K562 (cell line): Measurements from ENCODE around the gene BLOC1S3. TPM values are rescaled to one million over a fixed set of nuclear protein-coding genes. Genes with fewer than 3 reads are reported as not detected.

ENCODE experiments used
- ATAC-seq: fragments of 200-7000 bp; cut with Tn5 transposase; 3 replicates; pipeline ENCODE4 v1.9.1; 2020; ENCODE audit warnings: moderate library complexity
- BruUV-seq: library from RNA; stranded (reverse); fragments of 400-500 nt; replicated peaks from 2 replicates; lab custom pipeline; 2021; lab: Mats Ljungman, UMichigan
- CTCF ChIA-PET: fragments of 300-600 bp; formaldehyde crosslinking; extraction: SDS; loops from one replicate; lab custom pipeline; 2021; ENCODE audit warnings: low intra/inter-chr PET ratio; lab: Yijun Ruan, JAX
- POLR2A ChIA-PET: fragments of 300-600, 350-650 bp; sonication (Branson Sonifier 250); formaldehyde crosslinking; extraction: SDS; loops from one replicate; lab custom pipeline; 2021; ENCODE audit warnings: antibody characterized with exemption, inconsistent platforms; lab: Yijun Ruan, JAX
- DNase-seq, 4 experiments: peaks; one replicate each; pipeline versions ENCODE4 v3.0.0 to v3.0.0-alpha.2; 2011 to 2018; ENCODE audit warnings: low spot score in 3 of 4, mixed read lengths in 3 of 4; ENCODE audit errors: extremely low read depth in 1 of 4
- FAIRE-seq: peaks from 2 replicates; lab custom pipeline; 2011; peaks lifted over from hg19 to GRCh38; lab: Jason Lieb, UNC
- H2AFZ ChIP-seq: 2 replicates; pipeline ENCODE4 v1.6.0; 2011; ENCODE audit warnings: low read depth, low read length, control low read depth, inconsistent platforms
- H3K27ac ChIP-seq: fragments of 200-600 bp; 3 replicates; pipeline ENCODE4 v1.8.0; 2011; ENCODE audit warnings: low read depth, mild to moderate bottlenecking, control low read depth, inconsistent platforms, low read length, moderate library complexity, mixed read lengths; ENCODE audit errors: extremely low read depth
- H3K27me3 ChIP-seq, 2 experiments: fragments of 300-600 bp in 1 of 2; 2 replicates in 1 of 2; 3 replicates in 1 of 2; pipeline versions ENCODE4 v1.6.0 to v1.8.0; 2011; ENCODE audit warnings: inconsistent platforms in 2 of 2, low read length in 2 of 2, mild to moderate bottlenecking in 1 of 2, mixed read lengths in 1 of 2, moderate library complexity in 1 of 2; ENCODE audit not compliant: control insufficient read depth in 2 of 2, insufficient read depth in 2 of 2
- H3K36me3 ChIP-seq: fragments of 300-600 bp; 3 replicates; pipeline ENCODE4 v1.8.0; 2011; ENCODE audit warnings: mild to moderate bottlenecking, low read length, inconsistent platforms; ENCODE audit not compliant: control insufficient read depth, insufficient read depth
- H3K4me1 ChIP-seq, 2 experiments: fragments of 200-600 bp in 1 of 2; replicated peaks in 1 of 2; 2 replicates in 1 of 2; 3 replicates in 1 of 2; pipeline versions ENCODE4 v1.5.1 to v1.8.0; 2011; ENCODE audit warnings: inconsistent platforms in 2 of 2, low read length in 2 of 2, mild to moderate bottlenecking in 1 of 2, mixed read lengths in 1 of 2, moderate library complexity in 1 of 2; ENCODE audit not compliant: control insufficient read depth in 2 of 2, insufficient read depth in 2 of 2
- H3K4me2 ChIP-seq: 2 replicates; pipeline ENCODE4 v1.6.1; 2011; ENCODE audit warnings: low read length, control low read depth, inconsistent platforms, mixed read lengths; ENCODE audit not compliant: insufficient read depth
- H3K4me3 ChIP-seq: fragments of 200-600 bp; sonication (generic), shearing (Covaris generic); 2 replicates; pipeline ENCODE4 v1.5.1; 2016; ENCODE audit warnings: control low read depth, inconsistent platforms
- H3K79me2 ChIP-seq: fragments of 200-600 bp; 3 replicates; pipeline ENCODE4 v1.8.0; 2011; ENCODE audit warnings: low read length, inconsistent platforms; ENCODE audit not compliant: control insufficient read depth, insufficient read depth
- H3K9ac ChIP-seq, 2 experiments: 2 replicates each; pipeline versions ENCODE4 v1.6.0 to v1.6.1; 2011; ENCODE audit warnings: low read depth in 2 of 2, low read length in 2 of 2, control low read depth in 1 of 2, inconsistent platforms in 1 of 2, mild to moderate bottlenecking in 1 of 2, mixed read lengths in 1 of 2; ENCODE audit not compliant: insufficient read depth in 1 of 2
- H3K9me1 ChIP-seq: one replicate; pipeline ENCODE4 v1.6.0; 2011; ENCODE audit warnings: inconsistent platforms, mild to moderate bottlenecking, low read length, moderate library complexity; ENCODE audit not compliant: control insufficient read depth, insufficient read depth
- H3K9me3 ChIP-seq: replicated peaks from 2 replicates; pipeline ENCODE4 v1.5.1; 2011; ENCODE audit warnings: low read depth, low read length, inconsistent platforms; ENCODE audit not compliant: control insufficient read depth, insufficient read depth
- H4K20me1 ChIP-seq: replicated peaks from 2 replicates; pipeline ENCODE4 v1.6.1; 2011; ENCODE audit warnings: low read length, inconsistent platforms, mixed read lengths; ENCODE audit not compliant: control insufficient read depth, insufficient read depth
- BACH1 ChIP-seq: fragments of 200-800 bp; sonication (Bioruptor generic); IDR thresholded peaks from 2 replicates; pipeline ENCODE4 v1.6.1; 2016; ENCODE audit warnings: missing genetic modification characterization, missing compliant biosample characterization
- CXXC5 ChIP-seq: fragments of 250-450 bp; sonication (Bioruptor Pico); IDR thresholded peaks from 2 replicates; pipeline ENCODE4 v1.8.0; 2022; ENCODE audit warnings: inconsistent platforms, mild to moderate bottlenecking, moderate library complexity
- EHMT2 ChIP-seq: fragments of 450-650 bp; IDR thresholded peaks from 2 replicates; pipeline ENCODE4 v1.6.1; 2018; ENCODE audit warnings: antibody characterized with exemption
- ETS2 ChIP-seq: IDR thresholded peaks from 2 replicates; pipeline ENCODE4 v1.6.1; 2016; ENCODE audit warnings: borderline replicate concordance, missing genetic modification characterization, mild to moderate bottlenecking, moderate library complexity, missing compliant biosample characterization; ENCODE audit not compliant: poor library complexity, severe bottlenecking
- HCFC1 ChIP-seq: IDR thresholded peaks from 2 replicates; pipeline ENCODE4 v1.6.1; 2012; ENCODE audit warnings: low read depth, low read length, improper control_type of control experiment
- HNRNPUL1 ChIP-seq: fragments of 200-400 bp; formaldehyde crosslinking; IDR thresholded peaks from 2 replicates; pipeline ENCODE4 v1.6.1; 2017; ENCODE audit warnings: low read length
- MCM3 ChIP-seq: fragments of 450-650 bp; IDR thresholded peaks from 2 replicates; pipeline ENCODE4 v1.6.1; 2016
- MTA2 ChIP-seq: fragments of 450-650 bp; IDR thresholded peaks from 2 replicates; pipeline ENCODE4 v1.6.1; 2016; ENCODE audit warnings: low read depth
- NRF1 ChIP-seq, 2 experiments: fragments of 450-650 bp; IDR thresholded peaks in 1 of 2; conservative IDR thresholded peaks in 1 of 2; 2 replicates each; pipeline ENCODE4 v1.6.1; 2014; ENCODE audit warnings: mild to moderate bottlenecking in 2 of 2
- POU5F1 ChIP-seq: fragments of 150-350 bp; IDR thresholded peaks from 2 replicates; pipeline ENCODE4 v1.6.1; 2014; ENCODE audit warnings: borderline replicate concordance, low read length, low read depth, mild to moderate bottlenecking; ENCODE audit not compliant: partially characterized antibody
- STAG1 ChIP-seq: sonication (generic); formaldehyde crosslinking; IDR thresholded peaks from 2 replicates; pipeline ENCODE4 v1.5.0; 2020; ENCODE audit warnings: missing genetic modification reagents, borderline replicate concordance
- TGIF2 ChIP-seq: sonication (generic); formaldehyde crosslinking; IDR thresholded peaks from 2 replicates; pipeline ENCODE4 v1.8.1; 2022; ENCODE audit warnings: mild to moderate bottlenecking, missing genetic modification reagents, moderate library complexity
- ZBTB1 ChIP-seq: sonication (generic); formaldehyde crosslinking; IDR thresholded peaks from 2 replicates; pipeline ENCODE4 v1.8.1; 2023; ENCODE audit warnings: missing genetic modification reagents, low read depth, mild to moderate bottlenecking, borderline replicate concordance
- ZNF124 ChIP-seq: sonication (generic); formaldehyde crosslinking; IDR thresholded peaks from 2 replicates; pipeline ENCODE4 v1.8.1; 2022; ENCODE audit warnings: missing genetic modification reagents
- ZNF217 ChIP-seq: sonication (generic); formaldehyde crosslinking; IDR thresholded peaks from 2 replicates; pipeline ENCODE4 v1.8.0; 2022; ENCODE audit warnings: mild to moderate bottlenecking, missing genetic modification reagents
- ZNF583 ChIP-seq: fragments of 250-450 bp; sonication (Bioruptor Pico); IDR thresholded peaks from 2 replicates; pipeline ENCODE4 v1.4.0; 2020
- WGBS: fragments of 100-300 bp; shearing (Covaris generic); methylation state at CpG from one replicate; pipeline ENCODE4 v1.1.6; 2016; ENCODE audit warnings: low coverage, mixed read lengths; ENCODE audit not compliant: insufficient coverage; ENCODE audit errors: missing lambda C conversion rate; 5-methylcytosine and 5-hydroxymethylcytosine counted together
- in situ Hi-C: fragments of 300-500 bp; cut with MboI; formaldehyde crosslinking; loops from 4 replicates; pipeline ENCODE4 v1.15.0; 2018; ENCODE audit warnings: inconsistent platforms, mixed read lengths
- intact Hi-C: fragments of 100-400 bp; cut with micrococcal nuclease; formaldehyde crosslinking; loops from 2 replicates; pipeline ENCODE4 v1.14.2; 2022
- polyA plus RNA-seq, 8 experiments: library from polyadenylated mRNA; depleted of rRNA in 4 of 8; stranded (reverse) in 5 of 8; unstranded in 3 of 8; fragments of >200 nt; fragmentation: Nextera tagmentation in 2 of 8; fragmentation: Illumina TruSeq in 1 of 8; extraction: Ambion mirVana in 2 of 8; extraction: Trizol in 1 of 8; gene quantifications; 2 replicates each; pipeline versions ENCODE4 v1.2.1 to v1.2.3, GENCODE V29; 2011 to 2014; ENCODE audit warnings: inconsistent platforms in 1 of 8, missing spikeins in 1 of 8
- total RNA-seq, 7 experiments: library from RNA; depleted of rRNA in 6 of 7; stranded (reverse); fragments of >200 nt in 6 of 7; fragmentation: Illumina TruSeq in 2 of 7; extraction: Trizol in 2 of 7; gene quantifications; 2 replicates each; pipeline versions ENCODE4 v1.2.1 to v1.2.3, GENCODE V29; 2011 to 2021; ENCODE audit warnings: low replicate concordance in 1 of 7

BLOC1S3 gene
- total and polyA plus RNA-seq, 9 of the 15 experiments (the other 6 are each of a cell fraction or from before 2014, with no cell fraction given): 3.9 to 20.2 (median 10.4) TPM

- ATAC-seq: no peak
- Histone ChIP-seq H3K9me3 (no peaks in the 10 kb centered on the region), H4K20me1 (no peaks in the 10 kb centered on the region), H3K79me2 (no peaks in the 10 kb centered on the region), H3K9me1 (no peaks in the 10 kb centered on the region), H3K27ac (no peak overlapping the region), H3K4me2 (no peak overlapping the region), H3K4me3 (no peak overlapping the region), H2AFZ (no peak overlapping the region), H3K9ac (no peak overlapping the region), H3K4me1 (peaks cover 11 to 26% of the 10 kb centered on the region in 2 experiments; a peak in 4 of 5 replicates), H3K27me3 (no peaks in the 10 kb centered on the region), H3K36me3 (no peaks in the 10 kb centered on the region; the same call in 2 of the 3 replicates)
- FAIRE-seq: no peak
- no TSS peak for BruUV-seq
- WGBS: 86% methylated on average over 32 of the region's 46 CpGs
- intact Hi-C loops: no loop called here
- TF ChIP-seq BACH1 (no peak), POU5F1 (no peak), CXXC5 (CRISPR knock-in tag) (no peak), MCM3 (no peak), ZNF583 (CRISPR knock-in tag) (no peak), ZBTB1 (CRISPR knock-in tag) (no peak), STAG1 (CRISPR knock-in tag) (no peak), NRF1 (conservative IDR thresholded peaks at IDR 0.05 in 1 of 2, IDR thresholded peaks at IDR 0.05 in 1 of 2) (no peak), HCFC1 (no peak), MTA2 (no peak), ZNF124 (CRISPR knock-in tag) (no peak), EHMT2 (no peak), TGIF2 (CRISPR knock-in tag) (no peak), ZNF217 (CRISPR knock-in tag) (no peak), HNRNPUL1 (no peak), ETS2 (no peak)
- in situ Hi-C loops: no loop called here
- no peak for DNase-seq
- ChIA-PET CTCF (no interaction called here), POLR2A (no interaction called here)
These were observed 38.8 kb downstream of the BLOC1S3 start for GRCh38 chr19:45217193-45217956.
